ENCODE data around the gene SLC25A29. TPM values are rescaled to one million over a fixed set of nuclear protein-coding genes. Genes with fewer than 3 reads are reported as not detected.
A peak's percentile ranks its signal among the peaks of the same experiment; 100 is the strongest.
"Not testable (repeated sequence)": the region's sequence is repeated elsewhere in the genome, so short reads cannot be mapped to it uniquely, and the experiment has no call there.

Gene SLC25A29
- total RNA-seq, 8 experiments from 2014 or later = 7.7 to 56.7 (median 42.8) TPM

DNA sequence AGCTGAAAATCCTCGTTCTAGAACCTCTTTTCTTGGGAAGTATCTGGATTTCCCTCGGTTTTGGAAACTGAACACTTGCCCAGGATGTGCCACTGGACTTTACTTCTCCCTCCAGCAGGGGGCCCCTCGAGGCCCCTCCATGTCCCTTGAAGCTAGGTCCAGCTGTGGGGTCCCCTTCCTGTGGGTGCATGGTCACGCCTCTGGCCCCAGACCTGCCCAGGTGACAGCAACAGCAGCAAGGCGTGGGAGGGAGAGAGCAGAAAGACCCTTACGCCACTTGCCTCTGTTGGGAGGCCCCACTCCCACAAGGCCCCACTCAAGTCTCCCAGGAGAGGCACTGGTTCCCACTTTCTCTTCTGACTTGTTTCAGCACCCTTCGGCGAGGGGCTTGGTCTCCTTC is 3.1 kb downstream of the SLC25A29 start:
- no peak overlapping the region for H3K4me3 ChIP-seq
- H3K27ac ChIP-seq = no peak overlapping the region
- in situ Hi-C loops (cut with MboI; ENCODE audit: low pct_unique_long_range_greater_than_20kb in 2 of 9, low sequenced_read_pairs in 9 of 9, unreplicated experiment in 9 of 9) = no loop called here
- WGBS, 10 experiments = 39 to 100% (median 69%) methylated on average over 1 to 8 of the region's 8 CpGs; no CpG with 5 or more reads in 3 of the 10 experiments
- ATAC-seq (replicated peaks in 6 of 8) = no peak
- H3K4me1 ChIP-seq (replicated peaks in 1 of 2) = peaks cover 17% of the 10 kb centered on the region in 2 donors

GRCh38 chr14:100302616-100303015 is 3.6 kb downstream of the SLC25A29 start:
- no peak for ATAC-seq (replicated peaks in 6 of 8)
- in situ Hi-C loops (cut with MboI; ENCODE audit: low pct_unique_long_range_greater_than_20kb in 2 of 9, low sequenced_read_pairs in 9 of 9, unreplicated experiment in 9 of 9) = no loop called here
- H3K4me3 ChIP-seq = no peak overlapping the region
- no peak overlapping the region for H3K27ac ChIP-seq
- WGBS, 10 experiments = 8 to 100% (median 29%) methylated on average over 1 to 2 of the region's 2 CpGs; no CpG with 5 or more reads in 5 of the 10 experiments
- H3K4me1 ChIP-seq (replicated peaks in 1 of 2) = peaks cover 11% of the 10 kb centered on the region in 2 donors

DNA sequence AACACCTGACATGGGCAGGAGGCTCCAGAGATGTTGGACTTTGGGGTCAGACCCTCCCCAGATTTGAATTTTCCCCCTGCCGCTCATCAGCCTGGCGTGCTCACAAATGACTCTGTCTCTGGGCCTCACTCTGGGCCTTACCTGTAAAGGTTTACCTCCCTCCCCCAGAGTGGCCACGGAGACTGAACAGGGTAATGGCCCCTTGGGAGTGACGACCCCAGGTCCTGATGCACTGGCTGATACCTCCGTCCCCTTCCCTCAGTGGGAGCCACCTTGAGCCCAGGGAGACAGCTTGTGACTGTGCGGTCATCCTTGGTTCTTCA is 7.0 kb downstream of the SLC25A29 start:
- Histone ChIP-seq H3K4me1 (replicated peaks in 1 of 2) (peaks cover 3% of the 10 kb centered on the region in 2 donors), H3K27ac (no peak overlapping the region), H3K4me3 (no peak overlapping the region)
- in situ Hi-C loops (cut with MboI; ENCODE audit: low pct_unique_long_range_greater_than_20kb in 2 of 9, low sequenced_read_pairs in 9 of 9, unreplicated experiment in 9 of 9) = no loop called here
- WGBS, 10 experiments = 20 to 100% (median 88%) methylated on average over 1 to 3 of the region's 6 CpGs; no CpG with 5 or more reads in 4 of the 10 experiments
- ATAC-seq (replicated peaks in 6 of 8) = no peak

DNA sequence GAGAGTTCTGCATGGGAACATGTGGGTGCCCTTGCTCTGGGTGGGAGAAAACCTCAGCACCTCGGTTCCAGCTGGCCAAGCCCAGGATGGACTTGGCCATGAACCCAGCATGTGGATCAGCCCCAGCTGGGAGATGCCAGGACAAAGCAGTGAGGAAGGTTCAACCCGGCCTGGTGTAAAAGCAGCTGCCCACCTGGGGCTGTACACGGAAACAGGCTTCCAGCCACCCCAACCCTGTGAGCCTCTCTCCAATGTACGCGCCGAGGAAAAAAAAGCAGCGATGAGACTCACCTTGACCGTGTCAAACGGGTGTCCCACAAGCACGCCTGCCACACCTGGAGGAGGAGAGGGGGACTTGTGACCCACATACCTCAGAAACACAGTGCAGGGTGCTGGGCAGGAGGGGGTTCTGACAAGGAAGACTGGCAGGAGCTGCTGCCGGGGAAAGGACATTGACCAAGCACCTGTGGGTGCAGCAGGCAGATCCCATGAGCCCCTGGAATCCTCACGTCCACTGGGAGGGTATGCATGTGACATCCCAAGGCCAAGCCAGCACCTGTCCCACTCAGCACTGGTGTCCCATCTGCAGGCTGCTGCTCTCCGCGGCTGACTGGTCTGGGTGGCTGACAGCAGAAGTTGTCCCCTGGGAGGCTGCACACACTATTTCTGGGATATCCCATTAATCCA is 7.5 kb downstream of the SLC25A29 start:
- no peak overlapping the region for H3K4me3 ChIP-seq
- 93 to 100% (median 98%) methylated on average over 1 to 4 of the region's 14 CpGs; no CpG with 5 or more reads in 4 of the 10 experiments for WGBS, 10 experiments
- in situ Hi-C loops (cut with MboI; ENCODE audit: low pct_unique_long_range_greater_than_20kb in 2 of 9, low sequenced_read_pairs in 9 of 9, unreplicated experiment in 9 of 9) = no loop called here
- H3K27ac ChIP-seq = no peak overlapping the region
- no peak for ATAC-seq (replicated peaks in 6 of 8)
- no peaks in the 10 kb centered on the region for H3K4me1 ChIP-seq (replicated peaks in 1 of 2)

GRCh38 chr14:100297320-100298300 is 8.6 kb downstream of the SLC25A29 start:
- Histone ChIP-seq H3K4me1 (replicated peaks in 1 of 2) (no peaks in the 10 kb centered on the region), H3K27ac (no peak overlapping the region), H3K4me3 (no peak overlapping the region)
- in situ Hi-C loops (cut with MboI; ENCODE audit: low pct_unique_long_range_greater_than_20kb in 2 of 9, low sequenced_read_pairs in 9 of 9, unreplicated experiment in 9 of 9) = no loop called here
- 90 to 100% (median 91%) methylated on average over 1 to 22 of the region's 30 CpGs; no CpG with 5 or more reads in 5 of the 10 experiments for WGBS, 10 experiments
- ATAC-seq (replicated peaks in 6 of 8) = peak; percentile 26 to 97 (median 54)

DNA sequence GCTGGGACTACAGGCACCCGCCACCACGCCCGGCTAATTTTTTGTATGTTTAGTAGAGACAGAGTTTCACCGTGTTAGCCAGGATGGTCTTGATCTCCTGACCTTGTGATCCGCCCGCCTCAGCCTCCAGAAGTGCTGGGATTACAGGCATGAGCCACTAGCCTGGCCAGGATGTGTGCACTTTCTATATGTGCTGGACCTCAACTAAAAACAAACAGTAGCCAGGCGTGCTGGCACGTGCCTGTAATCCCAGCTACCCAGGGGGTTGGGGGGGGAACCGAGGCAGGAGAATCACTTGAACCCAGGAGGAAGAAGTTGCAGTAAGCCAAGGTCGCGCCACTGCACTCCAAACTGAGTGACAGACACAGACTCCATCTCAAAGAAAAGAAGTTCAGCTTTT is 9.5 kb downstream of the SLC25A29 start:
- WGBS, 10 experiments = 100% methylated on average over 2 to 5 of the region's 11 CpGs; no CpG with 5 or more reads in 7 of the 10 experiments
- ATAC-seq (replicated peaks in 6 of 8); in situ Hi-C loops (cut with MboI; ENCODE audit: low pct_unique_long_range_greater_than_20kb in 2 of 9, low sequenced_read_pairs in 9 of 9, unreplicated experiment in 9 of 9); H3K27ac ChIP-seq; H3K4me3 ChIP-seq; H3K4me1 ChIP-seq (replicated peaks in 1 of 2): not testable (repeated sequence)

DNA sequence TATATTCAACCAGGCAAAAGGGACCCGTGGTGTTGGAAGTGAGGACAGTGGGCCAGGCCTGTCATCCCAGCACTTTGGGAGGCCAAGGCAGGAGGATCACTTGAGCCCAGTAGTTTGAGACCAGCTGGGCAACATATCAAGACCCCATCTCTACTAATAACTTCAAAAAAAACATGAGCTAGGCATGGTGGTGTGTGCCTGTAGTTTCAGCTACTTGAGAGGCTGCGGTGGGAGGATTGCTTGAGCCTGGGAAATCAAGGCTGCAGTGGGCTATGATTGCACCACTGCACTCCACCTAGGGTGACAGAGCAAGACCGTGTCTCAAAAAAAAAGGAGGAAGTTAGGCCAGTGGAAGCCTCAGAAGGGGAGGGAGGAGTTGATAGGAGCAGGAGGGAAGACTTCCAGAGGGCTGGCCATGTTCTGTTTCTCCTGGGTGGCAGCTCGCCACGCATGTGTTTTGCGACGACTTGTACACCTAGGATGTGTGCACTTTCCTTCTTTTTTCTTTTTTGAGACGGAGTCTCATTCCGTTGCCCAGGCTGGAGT is 10.1 kb downstream of the SLC25A29 start:
- H3K4me3 ChIP-seq = no peak overlapping the region
- 80 to 100% (median 100%) methylated on average over 1 to 8 of the region's 9 CpGs; no CpG with 5 or more reads in 5 of the 10 experiments for WGBS, 10 experiments
- H3K4me1 ChIP-seq (replicated peaks in 1 of 2) = no peaks in the 10 kb centered on the region
- in situ Hi-C loops (cut with MboI; ENCODE audit: low pct_unique_long_range_greater_than_20kb in 2 of 9, low sequenced_read_pairs in 9 of 9, unreplicated experiment in 9 of 9) = no loop called here
- no peak overlapping the region for H3K27ac ChIP-seq
- no peak for ATAC-seq (replicated peaks in 6 of 8)

- H3K27ac ChIP-seq = no peak overlapping the region
- peaks cover 0 to 2% of the 10 kb centered on the region in 2 donors for H3K4me1 ChIP-seq (replicated peaks in 1 of 2)
- no peak for ATAC-seq (replicated peaks in 6 of 8)
- in situ Hi-C loops (cut with MboI; ENCODE audit: low pct_unique_long_range_greater_than_20kb in 2 of 9, low sequenced_read_pairs in 9 of 9, unreplicated experiment in 9 of 9) = no loop called here
- WGBS, 10 experiments = 90 to 100% methylated on average over 1 to 2 of the region's 16 CpGs; no CpG with 5 or more reads in 8 of the 10 experiments
- H3K4me3 ChIP-seq = no peak overlapping the region
These were observed 10.7 kb downstream of the SLC25A29 start for GRCh38 chr14:100295376-100296105.

GRCh38 chr14:100294963-100295330 is 11.3 kb downstream of the SLC25A29 start:
- Histone ChIP-seq H3K4me1 (replicated peaks in 1 of 2) (peaks cover 3 to 7% of the 10 kb centered on the region in 2 donors), H3K4me3 (no peak overlapping the region), H3K27ac (no peak overlapping the region)
- 100% methylated on average over 1 of the region's 2 CpGs; no CpG with 5 or more reads in 8 of the 10 experiments for WGBS, 10 experiments
- no peak for ATAC-seq (replicated peaks in 6 of 8)
- in situ Hi-C loops (cut with MboI; ENCODE audit: low pct_unique_long_range_greater_than_20kb in 2 of 9, low sequenced_read_pairs in 9 of 9, unreplicated experiment in 9 of 9) = no loop called here

GRCh38 chr14:100294213-100294962 is 11.9 kb downstream of the SLC25A29 start:
- Histone ChIP-seq H3K4me3 (no peak overlapping the region), H3K4me1 (replicated peaks in 1 of 2) (peaks cover 5 to 11% of the 10 kb centered on the region in 2 donors), H3K27ac (no peak overlapping the region)
- in situ Hi-C loops (cut with MboI; ENCODE audit: low pct_unique_long_range_greater_than_20kb in 2 of 9, low sequenced_read_pairs in 9 of 9, unreplicated experiment in 9 of 9) = no loop called here
- ATAC-seq (replicated peaks in 6 of 8) = no peak
- 50 to 100% (median 90%) methylated on average over 1 to 5 of the region's 12 CpGs; no CpG with 5 or more reads in 3 of the 10 experiments for WGBS, 10 experiments

- 60 to 96% (median 86%) methylated on average over 1 to 8 of the region's 14 CpGs for WGBS, 10 experiments
- Histone ChIP-seq H3K4me1 (replicated peaks in 1 of 2) (peaks cover 5 to 11% of the 10 kb centered on the region in 2 donors), H3K4me3 (no peak overlapping the region), H3K27ac (no peak overlapping the region)
- in situ Hi-C loops (cut with MboI; ENCODE audit: low pct_unique_long_range_greater_than_20kb in 2 of 9, low sequenced_read_pairs in 9 of 9, unreplicated experiment in 9 of 9) = no loop called here
- no peak for ATAC-seq (replicated peaks in 6 of 8)
These were observed 12.6 kb downstream of the SLC25A29 start for GRCh38 chr14:100293497-100294212.

Measured in motor neuron (in vitro differentiated cells).